HG02678 (cell line): ENCODE measurements around the gene HABP2.

Source experiments
- ATAC-seq: cut with Tn5 transposase; IDR thresholded peaks from one replicate; pipeline ENCODE4 v1.9.1; 2021; ENCODE audit warnings: mild to moderate bottlenecking, moderate library complexity; ENCODE audit not compliant: unreplicated experiment

Gene HABP2

GRCh38 chr10:113525713-113526112, 27.1 kb upstream of the HABP2 start:
- no peak for ATAC-seq

- ATAC-seq: no peak
Observed at GRCh38 chr10:113527211-113527906, 25.5 kb upstream of the HABP2 start.

GRCh38 chr10:113528876-113529275, 24.0 kb upstream of the HABP2 start:
- no peak for ATAC-seq

GRCh38 chr10:113529575-113529974, 23.3 kb upstream of the HABP2 start:
- no peak for ATAC-seq

- no peak for ATAC-seq
Observed at GRCh38 chr10:113530476-113530875, 22.4 kb upstream of the HABP2 start.

- no peak for ATAC-seq
Observed at GRCh38 chr10:113532724-113533123, 20.1 kb upstream of the HABP2 start.

GRCh38 chr10:113533801-113534200, 19.1 kb upstream of the HABP2 start:
- no peak for ATAC-seq

- no peak for ATAC-seq
Observed at GRCh38 chr10:113534423-113534822, 18.4 kb upstream of the HABP2 start.

- ATAC-seq: no peak
Observed at GRCh38 chr10:113537672-113538071, 15.2 kb upstream of the HABP2 start.

- no peak for ATAC-seq
Observed at GRCh38 chr10:113538151-113538550, 14.7 kb upstream of the HABP2 start.

- no peak for ATAC-seq
Observed at GRCh38 chr10:113539789-113540188, 13.1 kb upstream of the HABP2 start.

GRCh38 chr10:113540845-113541548, 11.9 kb upstream of the HABP2 start:
- no peak for ATAC-seq

- ATAC-seq: no peak
Observed at GRCh38 chr10:113541549-113541927, 11.3 kb upstream of the HABP2 start.

- ATAC-seq: no peak
Observed at GRCh38 chr10:113543107-113543955, 9.5 kb upstream of the HABP2 start.

GRCh38 chr10:113544392-113544791, 8.5 kb upstream of the HABP2 start:
- no peak for ATAC-seq

- ATAC-seq: no peak
Observed at GRCh38 chr10:113547426-113547825, 5.4 kb upstream of the HABP2 start.

- ATAC-seq: no peak
Observed at GRCh38 chr10:113549856-113550255, 3.0 kb upstream of the HABP2 start.

- no peak for ATAC-seq
Observed at GRCh38 chr10:113550365-113550764, 2.5 kb upstream of the HABP2 start.

GRCh38 chr10:113552014-113552413, 839 bp upstream of the HABP2 start:
- ATAC-seq: no peak

- ATAC-seq: no peak
Observed at GRCh38 chr10:113553149-113553548, 296 bp downstream of the HABP2 start.

GRCh38 chr10:113554214-113554613, 1.4 kb downstream of the HABP2 start:
- ATAC-seq: no peak

- ATAC-seq: no peak
Observed at GRCh38 chr10:113555245-113555644, 2.4 kb downstream of the HABP2 start.
